Trophoblast cell (in vitro differentiated cells and primary cell): ENCODE data around the gene POU2AF2.

Experiments used
- DNase-seq, 2 donors: peaks; one replicate each; pipeline ENCODE4 v3.0.0-alpha.2; 2016
- H2AFZ ChIP-seq: 2 replicates; pipeline ENCODE4 v1.6.1; 2013; ENCODE audit warnings: low read length, moderate library complexity, mild to moderate bottlenecking; ENCODE audit not compliant: insufficient read depth, poor library complexity
- H2AK5ac ChIP-seq: 2 replicates; pipeline ENCODE4 v1.6.1; 2013; ENCODE audit warnings: mild to moderate bottlenecking, low read length
- H2BK120ac ChIP-seq: 2 replicates; pipeline ENCODE4 v1.6.1; 2013; ENCODE audit warnings: low read length, mild to moderate bottlenecking, moderate library complexity; ENCODE audit not compliant: insufficient read depth, poor library complexity
- H2BK12ac ChIP-seq: 2 replicates; pipeline ENCODE4 v1.6.1; 2013; ENCODE audit warnings: mild to moderate bottlenecking, low read length, moderate library complexity
- H2BK5ac ChIP-seq: 2 replicates; pipeline ENCODE4 v1.6.1; 2013; ENCODE audit warnings: low read length, low read depth, moderate library complexity, mild to moderate bottlenecking; ENCODE audit not compliant: poor library complexity
- H3K14ac ChIP-seq: 2 replicates; pipeline ENCODE4 v1.6.1; 2013; ENCODE audit warnings: mild to moderate bottlenecking, low read length
- H3K18ac ChIP-seq: 2 replicates; pipeline ENCODE4 v1.6.1; 2013; ENCODE audit warnings: mild to moderate bottlenecking, low read length
- H3K23ac ChIP-seq: 2 replicates; pipeline ENCODE4 v1.6.1; 2013; ENCODE audit warnings: low read length
- H3K27ac ChIP-seq: 2 replicates; pipeline ENCODE4 v1.5.1; 2013; ENCODE audit warnings: low read depth, mild to moderate bottlenecking, inconsistent platforms, low read length, moderate library complexity
- H3K27me3 ChIP-seq: 2 replicates; pipeline ENCODE4 v1.6.1; 2013; ENCODE audit warnings: inconsistent platforms, mild to moderate bottlenecking, low read length, moderate library complexity; ENCODE audit not compliant: insufficient read depth
- H3K36me3 ChIP-seq, 2 experiments: 1 replicate in 1 of 2; 2 replicates in 1 of 2; pipeline ENCODE4 v1.6.1; 2013; ENCODE audit warnings: low read length in 2 of 2, mild to moderate bottlenecking in 2 of 2, moderate library complexity in 1 of 2; ENCODE audit not compliant: insufficient read depth in 2 of 2, control insufficient read depth in 1 of 2
- H3K4ac ChIP-seq: 2 replicates; pipeline ENCODE4 v1.6.1; 2013; ENCODE audit warnings: low read depth, mild to moderate bottlenecking, low read length, moderate library complexity
- H3K4me1 ChIP-seq, 2 experiments: 1 replicate in 1 of 2; 2 replicates in 1 of 2; pipeline ENCODE4 v1.6.1; 2013; ENCODE audit warnings: low read length in 2 of 2, mild to moderate bottlenecking in 2 of 2, moderate library complexity in 1 of 2; ENCODE audit not compliant: insufficient read depth in 2 of 2, control insufficient read depth in 1 of 2
- H3K4me2 ChIP-seq: 2 replicates; pipeline ENCODE4 v1.6.1; 2013; ENCODE audit warnings: inconsistent platforms, mild to moderate bottlenecking, low read length, moderate library complexity
- H3K4me3 ChIP-seq: 2 replicates; pipeline ENCODE4 v1.5.1; 2013; ENCODE audit warnings: mild to moderate bottlenecking, low read depth, low read length, inconsistent platforms
- H3K79me1 ChIP-seq: one replicate; pipeline ENCODE4 v1.6.1; 2013; ENCODE audit warnings: low read length
- H3K79me2 ChIP-seq: 2 replicates; pipeline ENCODE4 v1.6.1; 2013; ENCODE audit warnings: low read length, mild to moderate bottlenecking; ENCODE audit not compliant: control insufficient read depth, insufficient read depth, poor library complexity
- H3K9ac ChIP-seq: 2 replicates; pipeline ENCODE4 v1.6.1; 2013; ENCODE audit warnings: mild to moderate bottlenecking, low read length
- H3K9me3 ChIP-seq: 2 replicates; pipeline ENCODE4 v1.6.1; 2013; ENCODE audit warnings: low read depth, mild to moderate bottlenecking, control low read depth, inconsistent platforms, low read length; ENCODE audit not compliant: insufficient read depth
- H4K12ac ChIP-seq: 2 replicates; pipeline ENCODE4 v1.6.1; 2013; ENCODE audit warnings: low read depth, mild to moderate bottlenecking, low read length, moderate library complexity
- H4K8ac ChIP-seq: 2 replicates; pipeline ENCODE4 v1.6.1; 2013; ENCODE audit warnings: low read depth, mild to moderate bottlenecking, low read length, moderate library complexity
- H4K91ac ChIP-seq: one replicate; pipeline ENCODE4 v1.6.1; 2013; ENCODE audit warnings: low read depth, mild to moderate bottlenecking, low read length, moderate library complexity
- WGBS: extraction: QIAGEN DNeasy Blood & Tissue Kit; methylation state at CpG from one replicate; pipeline ENCODE4 v1.1.7; 2013; ENCODE audit warnings: missing lambda C conversion rate; ENCODE audit not compliant: insufficient read length, insufficient coverage; ENCODE audit errors: extremely low coverage; 5-methylcytosine and 5-hydroxymethylcytosine counted together

Gene POU2AF2

DNA sequence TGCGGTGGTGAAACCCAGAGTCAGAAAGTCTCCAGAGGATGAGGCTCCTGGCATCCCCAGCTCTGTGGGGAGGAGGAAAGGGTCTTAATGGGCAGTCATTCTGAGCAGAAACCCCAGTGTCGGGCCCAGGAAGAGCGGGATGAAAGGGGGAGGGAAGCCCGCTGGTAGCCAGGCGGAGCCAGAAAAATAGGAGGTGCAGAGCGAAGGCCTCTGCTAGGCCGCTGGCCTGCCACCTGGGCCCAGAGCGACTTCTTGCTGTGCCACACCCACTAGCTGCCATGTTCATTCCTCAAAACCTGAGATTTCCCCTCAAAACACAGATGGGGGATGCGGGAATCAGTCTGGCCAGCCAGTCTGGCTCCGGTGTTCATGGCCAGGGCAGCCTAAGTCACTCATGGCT lies 52.2 kb downstream of the POU2AF2 start:
- Histone ChIP-seq H3K27me3 (no peaks in the 10 kb centered on the region), H3K4me2 (no peak overlapping the region), H3K9ac (no peak overlapping the region), H3K4me3 (no peak overlapping the region), H2BK120ac (no peak overlapping the region), H3K4ac (no peak overlapping the region), H3K23ac (no peak overlapping the region), H2BK5ac (no peak overlapping the region), H3K79me1 (peaks cover 19% of the 10 kb centered on the region), H2AK5ac (no peak overlapping the region), H4K12ac (no peak overlapping the region), H2BK12ac (no peak overlapping the region), H3K18ac (no peak overlapping the region), H3K9me3 (no peaks in the 10 kb centered on the region), H3K36me3 (no peaks in the 10 kb centered on the region), H4K8ac (no peak overlapping the region), H3K79me2 (peaks cover 9% of the 10 kb centered on the region), H4K91ac (no peak overlapping the region), H3K4me1 (peaks cover 4 to 11% of the 10 kb centered on the region in 2 experiments), H3K14ac (no peak overlapping the region), H3K27ac (no peak overlapping the region), H2AFZ (no peak overlapping the region)
- DNase-seq = no peak
- WGBS = no CpG with 5 or more reads among the region's 10 CpGs

- WGBS = no CpG with 5 or more reads among the region's 57 CpGs
- peak within 1 kb of the TSS; percentile 65 for H3K18ac ChIP-seq
- H2BK12ac ChIP-seq = peak within 1 kb of the TSS; percentile 23
- peak within 1 kb of the TSS; percentile 36 for H2BK5ac ChIP-seq
- H3K9me3 ChIP-seq = no peaks in the 10 kb centered on the region
- no peak within 1 kb of the TSS for H2AK5ac ChIP-seq
- peak within 1 kb of the TSS; percentile 4 for H3K4ac ChIP-seq
- H4K8ac ChIP-seq = peak within 1 kb of the TSS; percentile 59
- peaks cover 19% of the 10 kb centered on the region for H3K79me1 ChIP-seq
- H2AFZ ChIP-seq = peak within 1 kb of the TSS; percentile 77
- H4K12ac ChIP-seq = peak within 1 kb of the TSS; percentile 21
- DNase-seq = no peak
- peak within 1 kb of the TSS; percentile 83 for H2BK120ac ChIP-seq
- peaks cover 9% of the 10 kb centered on the region for H3K79me2 ChIP-seq
- no peaks in the 10 kb centered on the region for H3K36me3 ChIP-seq
- H3K27ac ChIP-seq = no peak within 1 kb of the TSS
- peak within 1 kb of the TSS; percentile 93 for H3K4me2 ChIP-seq
- no peaks in the 10 kb centered on the region for H3K27me3 ChIP-seq
- peak within 1 kb of the TSS; percentile 59 for H3K9ac ChIP-seq
- peaks cover 4 to 11% of the 10 kb centered on the region in 2 experiments for H3K4me1 ChIP-seq
- no peak within 1 kb of the TSS for H3K23ac ChIP-seq
- peak within 1 kb of the TSS; percentile 49 for H3K14ac ChIP-seq
- H4K91ac ChIP-seq = peak within 1 kb of the TSS; percentile 88
- peak within 1 kb of the TSS; percentile 73 for H3K4me3 ChIP-seq
Measured at GRCh38 chr11:111298413-111299100, 53.0 kb downstream of the POU2AF2 start, which contains the start of gene POU2AF3. Gene POU2AF3, plus strand, starts transcription at chr11:111298546. Its CDS starts 36 bp downstream, at chr11:111298582.

- Histone ChIP-seq H3K18ac (peak overlapping the region; percentile 65), H3K4me2 (peak overlapping the region; percentile 93), H4K8ac (peak overlapping the region; percentile 59), H2AFZ (peak overlapping the region; percentile 77), H3K4ac (peak overlapping the region; percentile 4), H4K12ac (peak overlapping the region; percentile 21), H3K36me3 (no peaks in the 10 kb centered on the region), H2AK5ac (no peak overlapping the region), H3K79me2 (peaks cover 9% of the 10 kb centered on the region), H3K4me3 (peak overlapping the region; percentile 73), H2BK120ac (peak overlapping the region; percentile 83), H3K14ac (peak overlapping the region; percentile 41), H2BK5ac (peak overlapping the region; percentile 36), H3K9ac (peak overlapping the region; percentile 59), H3K27me3 (no peaks in the 10 kb centered on the region), H4K91ac (peak overlapping the region; percentile 88), H3K4me1 (peaks cover 4 to 11% of the 10 kb centered on the region in 2 experiments), H3K27ac (no peak overlapping the region), H3K9me3 (no peaks in the 10 kb centered on the region), H3K79me1 (peaks cover 19% of the 10 kb centered on the region), H3K23ac (no peak overlapping the region), H2BK12ac (peak overlapping the region; percentile 23)
- peak in 1 of 2 donors; percentile 33 for DNase-seq
- WGBS = no CpG with 5 or more reads among the region's 77 CpGs
Measured at GRCh38 chr11:111299101-111300026, 53.8 kb downstream of the POU2AF2 start.

DNA sequence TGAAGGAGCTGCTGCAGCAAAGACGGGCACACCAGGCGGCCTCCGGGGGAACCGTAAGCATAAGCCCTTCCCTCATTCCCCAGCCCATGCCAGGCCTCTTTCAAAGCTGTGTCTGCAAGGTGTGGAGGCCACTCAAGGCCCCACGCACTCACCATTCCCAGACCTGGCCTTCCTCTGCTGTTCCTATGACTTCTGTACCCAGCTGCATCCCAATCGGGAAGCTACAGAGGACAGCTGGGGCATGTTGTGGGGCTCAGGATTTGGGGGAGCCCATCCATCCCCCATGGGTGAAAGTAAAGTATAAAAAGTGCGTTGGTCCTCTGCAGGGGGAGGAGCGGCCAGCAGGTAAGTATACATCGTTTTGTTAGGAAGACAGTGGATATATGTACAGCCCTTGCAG lies 55.0 kb downstream of the POU2AF2 start:
- no peaks in the 10 kb centered on the region for H3K27me3 ChIP-seq
- H2BK12ac ChIP-seq = peak overlapping the region; percentile 68
- H4K8ac ChIP-seq = no peak overlapping the region
- no peak overlapping the region for H3K4me3 ChIP-seq
- no peak overlapping the region for H3K4ac ChIP-seq
- peaks cover 21% of the 10 kb centered on the region for H3K79me1 ChIP-seq
- DNase-seq = no peak
- H3K9me3 ChIP-seq = no peaks in the 10 kb centered on the region
- H3K4me1 ChIP-seq = peaks cover 4 to 11% of the 10 kb centered on the region in 2 experiments
- H3K14ac ChIP-seq = no peak overlapping the region
- H3K23ac ChIP-seq = no peak overlapping the region
- no peak overlapping the region for H2AK5ac ChIP-seq
- H3K9ac ChIP-seq = no peak overlapping the region
- H4K91ac ChIP-seq = peak overlapping the region; percentile 64
- H4K12ac ChIP-seq = no peak overlapping the region
- no peak overlapping the region for H2AFZ ChIP-seq
- H2BK120ac ChIP-seq = peak overlapping the region; percentile 24
- no peak overlapping the region for H3K18ac ChIP-seq
- no CpG with 5 or more reads among the region's 9 CpGs for WGBS
- no peak overlapping the region for H3K27ac ChIP-seq
- H3K36me3 ChIP-seq = no peaks in the 10 kb centered on the region
- no peak overlapping the region for H3K4me2 ChIP-seq
- H2BK5ac ChIP-seq = no peak overlapping the region
- H3K79me2 ChIP-seq = peaks cover 9% of the 10 kb centered on the region
